WTC11 (cell line): ENCODE results near the gene PTGR2. TPM values are rescaled to one million over a fixed set of nuclear protein-coding genes. Genes with fewer than 3 reads are reported as not detected.

Source experiments
- ATAC-seq: fragments of 200-7000 bp; cut with Tn5 transposase; 2 replicates; pipeline ENCODE4 v1.10.0; 2021; ENCODE audit warnings: mild to moderate bottlenecking, moderate library complexity
- Bru-seq: library from RNA; stranded (reverse); fragments of 400-500 nt; gene quantifications from one replicate; lab custom pipeline; 2021; lab: Mats Ljungman, UMichigan
- CTCF ChIA-PET: fragments of 300-600 bp; sonication (Branson Sonifier 250); formaldehyde crosslinking; loops from one replicate; lab custom pipeline; 2021; ENCODE audit warnings: antibody characterized with exemption; lab: Charles Lee
- POLR2A ChIA-PET: fragments of 350-600 bp; sonication (Branson Sonifier 250); formaldehyde crosslinking; loops from one replicate; lab custom pipeline; 2021; ENCODE audit warnings: antibody characterized with exemption; lab: Charles Lee
- DNase-seq: peaks from one replicate; pipeline ENCODE4 v3.0.0; 2021; ENCODE audit warnings: low spot score
- H3K27ac Mint-ChIP-seq: 2 replicates; pipeline ENCODE4 v1.8.0; 2021; ENCODE audit warnings: mixed read lengths
- H3K27me3 Mint-ChIP-seq: 2 replicates; pipeline ENCODE4 v1.8.0; 2021; ENCODE audit warnings: low read depth, mild to moderate bottlenecking, moderate library complexity, mixed read lengths
- H3K36me3 Mint-ChIP-seq: 2 replicates; pipeline ENCODE4 v1.8.0; 2021; ENCODE audit warnings: mixed read lengths
- H3K4me1 Mint-ChIP-seq: 2 replicates; pipeline ENCODE4 v1.8.0; 2022; ENCODE audit warnings: mixed read lengths
- H3K4me3 Mint-ChIP-seq: 2 replicates; pipeline ENCODE4 v1.8.0; 2021; ENCODE audit warnings: mild to moderate bottlenecking, moderate library complexity, mixed read lengths
- H3K9me3 Mint-ChIP-seq: 2 replicates; pipeline ENCODE4 v1.8.0; 2021; ENCODE audit warnings: mixed read lengths
- CREM ChIP-seq: sonication (generic); formaldehyde crosslinking; IDR thresholded peaks from 2 replicates; pipeline ENCODE4 v1.8.1; 2022; ENCODE audit warnings: mild to moderate bottlenecking, missing genetic modification reagents, moderate library complexity
- EMX1 ChIP-seq: fragments of 250-450 bp; sonication (Bioruptor Pico); IDR thresholded peaks from 2 replicates; pipeline ENCODE4 v1.8.0; 2021; ENCODE audit warnings: mild to moderate bottlenecking
- ETV6 ChIP-seq: sonication (generic); formaldehyde crosslinking; IDR thresholded peaks from 2 replicates; pipeline ENCODE4 v1.8.1; 2022; ENCODE audit warnings: mild to moderate bottlenecking, missing genetic modification reagents
- FOXP1 ChIP-seq: sonication (generic); formaldehyde crosslinking; IDR thresholded peaks from 2 replicates; pipeline ENCODE4 v1.8.0; 2022; ENCODE audit warnings: missing genetic modification reagents, mild to moderate bottlenecking, moderate library complexity, borderline replicate concordance
- GABPB1 ChIP-seq: sonication (generic); formaldehyde crosslinking; IDR thresholded peaks from 2 replicates; pipeline ENCODE4 v1.8.1; 2023; ENCODE audit warnings: mild to moderate bottlenecking, missing genetic modification reagents
- SP1 ChIP-seq: sonication (generic); formaldehyde crosslinking; conservative IDR thresholded peaks from 2 replicates; pipeline ENCODE4 v1.8.1; 2022; ENCODE audit warnings: missing genetic modification reagents
- TEAD4 ChIP-seq: sonication (generic); formaldehyde crosslinking; IDR thresholded peaks from 2 replicates; pipeline ENCODE4 v1.8.0; 2022; ENCODE audit warnings: mild to moderate bottlenecking, missing genetic modification reagents
- TP53 ChIP-seq: sonication (generic); formaldehyde crosslinking; IDR thresholded peaks from 2 replicates; pipeline ENCODE4 v1.8.1; 2023; ENCODE audit warnings: mild to moderate bottlenecking, missing genetic modification reagents
- ZNF121 ChIP-seq: sonication (generic); formaldehyde crosslinking; IDR thresholded peaks from 2 replicates; pipeline ENCODE4 v1.8.0; 2023; ENCODE audit warnings: missing genetic modification reagents
- ZNF232 ChIP-seq: sonication (generic); formaldehyde crosslinking; IDR thresholded peaks from 2 replicates; pipeline ENCODE4 v1.8.0; 2022; ENCODE audit warnings: mild to moderate bottlenecking, missing genetic modification reagents
- ZNF396 ChIP-seq: fragments of 250-450 bp; sonication (Bioruptor Pico); IDR thresholded peaks from 2 replicates; pipeline ENCODE4 v1.8.0; 2021; ENCODE audit warnings: mild to moderate bottlenecking, moderate library complexity, borderline replicate concordance
- long read RNA-seq, 3 experiments: library from RNA in 1 of 3; library from capped mRNA in 1 of 3; library from polyadenylated mRNA in 1 of 3; unstranded in 2 of 3; stranded (forward) in 1 of 3; transcript quantifications; one replicate each; pipeline ENCODE4 v2.0.0, GENCODE V29; 2021
- total RNA-seq: library from RNA; stranded (reverse); gene quantifications from 3 replicates; pipeline ENCODE4 v1.2.3, GENCODE V29; 2021
- TF ChIP-seq, protein P1 (sequence below): sonication (generic); formaldehyde crosslinking; IDR thresholded peaks from 2 replicates; pipeline ENCODE4 v1.8.0; 2022; ENCODE audit warnings: mild to moderate bottlenecking, missing genetic modification reagents
- TF ChIP-seq, protein P2 (sequence below): sonication (generic); formaldehyde crosslinking; IDR thresholded peaks from 2 replicates; pipeline ENCODE4 v1.8.0; 2022; ENCODE audit warnings: mild to moderate bottlenecking, missing genetic modification reagents
- TF ChIP-seq, protein P3 (sequence below): sonication (generic); formaldehyde crosslinking; IDR thresholded peaks from 2 replicates; pipeline ENCODE4 v1.8.1; 2023; ENCODE audit warnings: mild to moderate bottlenecking, missing genetic modification reagents, borderline replicate concordance
- TF ChIP-seq, protein P4 (sequence below): fragments of 250-450 bp; sonication (Bioruptor Pico); conservative IDR thresholded peaks from 2 replicates; pipeline ENCODE4 v1.9.0; 2021; ENCODE audit warnings: mild to moderate bottlenecking
- TF ChIP-seq, protein P5 (sequence below): sonication (generic); formaldehyde crosslinking; IDR thresholded peaks from 2 replicates; pipeline ENCODE4 v1.8.0; 2023; ENCODE audit warnings: mild to moderate bottlenecking, missing genetic modification reagents
- TF ChIP-seq, protein P6 (sequence below): sonication (generic); formaldehyde crosslinking; IDR thresholded peaks from 2 replicates; pipeline ENCODE4 v1.8.1; 2023; ENCODE audit warnings: mild to moderate bottlenecking, moderate library complexity, missing genetic modification reagents
- TF ChIP-seq, protein P7 (sequence below): fragments of 200-600 bp; IDR thresholded peaks from 2 replicates; pipeline ENCODE4 v1.8.0; 2022; ENCODE audit warnings: antibody characterized with exemption

The PTGR2 gene
- total RNA-seq = 20.7 to 23.6 TPM (median 22.1 TPM) in 3 replicates
- percentile 90 among the genes with signal in this experiment for Bru-seq, nascent RNA
- long read RNA-seq, experiment 1, transcript PTGR2-204 (10 exons, 2,543 nt) = minor isoform, 12 of 99 reads
- long read RNA-seq, experiment 1, transcript PTGR2-201 (10 exons, 2,559 nt) = minor isoform, 8 of 99 reads
- long read RNA-seq, experiment 1, transcript PTGR2-205 (10 exons, 3,851 nt) = major isoform, 46 of 99 reads
- long read RNA-seq, experiment 1, partial matches to known transcripts = 9 of 99 reads
- long read RNA-seq, experiment 1, other reads (novel, unspliced or antisense) = 24 of 99 reads
- long read RNA-seq, experiment 2, transcript PTGR2-205 (10 exons, 3,851 nt) = major isoform, 15 of 41 reads
- long read RNA-seq, experiment 2, partial matches to known transcripts = 12 of 41 reads
- long read RNA-seq, experiment 2, other reads (novel, unspliced or antisense) = 10 of 41 reads
- long read RNA-seq, experiment 3, transcript PTGR2-204 (10 exons, 2,543 nt) = minor isoform, 7 of 106 reads
- long read RNA-seq, experiment 3, transcript PTGR2-201 (10 exons, 2,559 nt) = minor isoform, 6 of 106 reads
- long read RNA-seq, experiment 3, transcript PTGR2-205 (10 exons, 3,851 nt) = major isoform, 60 of 106 reads
- long read RNA-seq, experiment 3, partial matches to known transcripts = 2 of 106 reads
- long read RNA-seq, experiment 3, other reads (novel, unspliced or antisense) = 31 of 106 reads

DNA sequence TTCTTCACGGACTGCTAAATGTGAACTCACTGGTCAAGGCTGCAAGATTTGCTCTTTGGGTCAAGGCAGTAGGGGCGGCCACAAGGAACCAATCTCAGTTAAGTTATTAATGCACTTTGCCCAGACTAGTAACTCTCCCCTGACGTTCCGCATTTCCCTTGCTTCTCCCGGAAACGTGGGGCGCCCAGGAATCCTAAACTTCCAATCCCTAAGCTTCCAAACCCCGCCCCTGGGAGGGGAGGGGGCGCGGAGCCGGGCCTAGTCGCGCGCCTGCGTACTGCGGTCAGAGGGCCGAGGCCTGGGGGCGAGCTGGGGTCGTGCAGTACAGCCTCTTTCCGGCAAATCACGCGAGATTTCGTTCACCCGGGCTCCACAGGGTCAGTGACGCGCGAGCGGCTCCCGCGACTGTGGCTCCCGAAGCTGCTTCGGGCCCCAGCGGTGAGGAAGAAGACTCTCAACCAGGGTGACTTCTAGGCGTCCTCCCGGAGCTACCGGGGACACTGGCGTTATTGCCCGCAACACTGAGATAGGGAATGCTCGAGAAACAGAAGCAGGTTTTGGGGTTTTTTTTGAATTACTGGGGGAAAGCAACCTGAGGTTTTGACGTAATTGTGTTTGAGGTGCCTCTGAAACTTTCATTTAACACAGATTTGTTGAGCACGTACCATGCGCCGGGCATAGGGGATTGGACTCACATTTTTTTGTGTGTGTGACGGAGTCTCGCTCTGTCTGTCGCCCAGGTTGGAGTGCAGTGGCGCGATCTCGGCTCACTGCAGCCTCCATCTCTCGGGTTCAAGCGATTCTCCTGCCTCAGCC is at the start of gene PTGR2:
Gene PTGR2 (plus strand): TSS at position 265 of the 816 bp plus-strand sequence. CDS start 7,032 bp downstream, outside the sequence.
- H3K27me3 Mint-ChIP-seq = no peaks in the 10 kb centered on the region
- DNase-seq (peak; percentile 98), ATAC-seq (peak; percentile 97)
- POLR2A ChIA-PET = interaction anchor here (0.5 to 2.5 kb wide), 14 partner anchors 10 to 282 kb away, joined by 3 to 10 read pairs (median 3); partner anchors contain the start of gene ZNF410
- peak within 1 kb of the TSS; percentile 98 for H3K4me3 Mint-ChIP-seq
- H3K9me3 Mint-ChIP-seq = no peaks in the 10 kb centered on the region; the same call in 1 of the 2 replicates
- H3K4me1 Mint-ChIP-seq = peaks cover 22% of the 10 kb centered on the region
- CTCF ChIA-PET = interaction anchor here (0.6 to 1.8 kb wide), 16 partner anchors 9 to 616 kb away, joined by 3 to 15 read pairs (median 4); partner anchors contain the start of genes COQ6, FAM161B and ZNF410
- no peaks in the 10 kb centered on the region for H3K36me3 Mint-ChIP-seq
- H3K27ac Mint-ChIP-seq = peak within 1 kb of the TSS; percentile 100
- peak; percentile 41; the same call in 1 of the 2 replicates for TF ChIP-seq FOXP1 (CRISPR knock-in tag)
- TF ChIP-seq EMX1 = no peak
- TF ChIP-seq SP1 (CRISPR knock-in tag) = peak; percentile 68
- 0 out of 2 replicates have a peak, but pooled peaks have one; percentile 18 for TF ChIP-seq CREM (CRISPR knock-in tag)
- TF ChIP-seq GABPB1 (CRISPR knock-in tag) = no peak
- TF ChIP-seq, protein P1, sequence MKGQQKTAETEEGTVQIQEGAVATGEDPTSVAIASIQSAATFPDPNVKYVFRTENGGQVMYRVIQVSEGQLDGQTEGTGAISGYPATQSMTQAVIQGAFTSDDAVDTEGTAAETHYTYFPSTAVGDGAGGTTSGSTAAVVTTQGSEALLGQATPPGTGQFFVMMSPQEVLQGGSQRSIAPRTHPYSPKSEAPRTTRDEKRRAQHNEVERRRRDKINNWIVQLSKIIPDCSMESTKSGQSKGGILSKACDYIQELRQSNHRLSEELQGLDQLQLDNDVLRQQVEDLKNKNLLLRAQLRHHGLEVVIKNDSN (CRISPR knock-in tag) = peak; percentile 41; the same call in 1 of the 2 replicates
- no peak for TF ChIP-seq TP53 (CRISPR knock-in tag)
- TF ChIP-seq, protein P2, sequence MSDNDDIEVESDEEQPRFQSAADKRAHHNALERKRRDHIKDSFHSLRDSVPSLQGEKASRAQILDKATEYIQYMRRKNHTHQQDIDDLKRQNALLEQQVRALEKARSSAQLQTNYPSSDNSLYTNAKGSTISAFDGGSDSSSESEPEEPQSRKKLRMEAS (CRISPR knock-in tag) = 0 out of 2 replicates have a peak, but pooled peaks have one; percentile 22
- TF ChIP-seq ZNF396 (CRISPR knock-in tag) = no peak
- TF ChIP-seq, protein P3, sequence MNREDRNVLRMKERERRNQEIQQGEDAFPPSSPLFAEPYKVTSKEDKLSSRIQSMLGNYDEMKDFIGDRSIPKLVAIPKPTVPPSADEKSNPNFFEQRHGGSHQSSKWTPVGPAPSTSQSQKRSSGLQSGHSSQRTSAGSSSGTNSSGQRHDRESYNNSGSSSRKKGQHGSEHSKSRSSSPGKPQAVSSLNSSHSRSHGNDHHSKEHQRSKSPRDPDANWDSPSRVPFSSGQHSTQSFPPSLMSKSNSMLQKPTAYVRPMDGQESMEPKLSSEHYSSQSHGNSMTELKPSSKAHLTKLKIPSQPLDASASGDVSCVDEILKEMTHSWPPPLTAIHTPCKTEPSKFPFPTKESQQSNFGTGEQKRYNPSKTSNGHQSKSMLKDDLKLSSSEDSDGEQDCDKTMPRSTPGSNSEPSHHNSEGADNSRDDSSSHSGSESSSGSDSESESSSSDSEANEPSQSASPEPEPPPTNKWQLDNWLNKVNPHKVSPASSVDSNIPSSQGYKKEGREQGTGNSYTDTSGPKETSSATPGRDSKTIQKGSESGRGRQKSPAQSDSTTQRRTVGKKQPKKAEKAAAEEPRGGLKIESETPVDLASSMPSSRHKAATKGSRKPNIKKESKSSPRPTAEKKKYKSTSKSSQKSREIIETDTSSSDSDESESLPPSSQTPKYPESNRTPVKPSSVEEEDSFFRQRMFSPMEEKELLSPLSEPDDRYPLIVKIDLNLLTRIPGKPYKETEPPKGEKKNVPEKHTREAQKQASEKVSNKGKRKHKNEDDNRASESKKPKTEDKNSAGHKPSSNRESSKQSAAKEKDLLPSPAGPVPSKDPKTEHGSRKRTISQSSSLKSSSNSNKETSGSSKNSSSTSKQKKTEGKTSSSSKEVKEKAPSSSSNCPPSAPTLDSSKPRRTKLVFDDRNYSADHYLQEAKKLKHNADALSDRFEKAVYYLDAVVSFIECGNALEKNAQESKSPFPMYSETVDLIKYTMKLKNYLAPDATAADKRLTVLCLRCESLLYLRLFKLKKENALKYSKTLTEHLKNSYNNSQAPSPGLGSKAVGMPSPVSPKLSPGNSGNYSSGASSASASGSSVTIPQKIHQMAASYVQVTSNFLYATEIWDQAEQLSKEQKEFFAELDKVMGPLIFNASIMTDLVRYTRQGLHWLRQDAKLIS (CRISPR knock-in tag) = 0 out of 2 replicates have a peak, but pooled peaks have one; percentile 46
- TF ChIP-seq, protein P4, sequence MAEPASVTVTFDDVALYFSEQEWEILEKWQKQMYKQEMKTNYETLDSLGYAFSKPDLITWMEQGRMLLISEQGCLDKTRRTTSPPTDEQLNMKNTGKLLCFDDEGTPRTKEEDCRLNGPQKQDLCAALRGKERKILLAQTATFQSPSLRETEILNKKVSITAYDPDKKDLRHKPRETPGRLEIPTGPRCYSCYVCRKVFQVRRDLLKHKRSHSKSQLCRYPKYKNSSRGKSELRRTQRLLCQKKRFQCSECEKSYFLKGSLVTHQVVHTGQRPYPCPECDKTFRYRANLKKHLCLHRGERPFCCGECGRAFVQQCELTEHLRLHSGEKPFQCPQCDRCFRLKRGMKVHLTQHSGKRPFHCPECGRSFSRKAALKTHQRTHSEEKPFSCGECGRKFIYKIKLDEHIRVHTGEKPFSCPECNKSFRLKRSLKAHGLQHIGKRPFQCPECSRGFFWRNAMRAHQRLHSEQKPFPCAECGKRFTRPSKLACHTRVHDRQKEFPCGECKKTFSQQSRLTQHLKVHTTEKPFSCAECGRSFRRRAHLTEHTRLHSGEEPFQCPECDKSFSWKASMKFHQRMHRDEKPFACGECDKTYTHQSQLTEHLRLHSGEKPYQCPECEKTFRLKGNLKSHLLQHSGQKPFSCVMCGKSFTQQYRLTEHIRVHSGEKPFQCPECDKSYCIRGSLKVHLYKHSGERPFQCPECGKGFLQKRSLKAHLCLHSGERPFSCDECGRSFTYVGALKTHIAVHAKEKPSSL (CRISPR knock-in tag) = no peak
- TF ChIP-seq, protein P5, sequence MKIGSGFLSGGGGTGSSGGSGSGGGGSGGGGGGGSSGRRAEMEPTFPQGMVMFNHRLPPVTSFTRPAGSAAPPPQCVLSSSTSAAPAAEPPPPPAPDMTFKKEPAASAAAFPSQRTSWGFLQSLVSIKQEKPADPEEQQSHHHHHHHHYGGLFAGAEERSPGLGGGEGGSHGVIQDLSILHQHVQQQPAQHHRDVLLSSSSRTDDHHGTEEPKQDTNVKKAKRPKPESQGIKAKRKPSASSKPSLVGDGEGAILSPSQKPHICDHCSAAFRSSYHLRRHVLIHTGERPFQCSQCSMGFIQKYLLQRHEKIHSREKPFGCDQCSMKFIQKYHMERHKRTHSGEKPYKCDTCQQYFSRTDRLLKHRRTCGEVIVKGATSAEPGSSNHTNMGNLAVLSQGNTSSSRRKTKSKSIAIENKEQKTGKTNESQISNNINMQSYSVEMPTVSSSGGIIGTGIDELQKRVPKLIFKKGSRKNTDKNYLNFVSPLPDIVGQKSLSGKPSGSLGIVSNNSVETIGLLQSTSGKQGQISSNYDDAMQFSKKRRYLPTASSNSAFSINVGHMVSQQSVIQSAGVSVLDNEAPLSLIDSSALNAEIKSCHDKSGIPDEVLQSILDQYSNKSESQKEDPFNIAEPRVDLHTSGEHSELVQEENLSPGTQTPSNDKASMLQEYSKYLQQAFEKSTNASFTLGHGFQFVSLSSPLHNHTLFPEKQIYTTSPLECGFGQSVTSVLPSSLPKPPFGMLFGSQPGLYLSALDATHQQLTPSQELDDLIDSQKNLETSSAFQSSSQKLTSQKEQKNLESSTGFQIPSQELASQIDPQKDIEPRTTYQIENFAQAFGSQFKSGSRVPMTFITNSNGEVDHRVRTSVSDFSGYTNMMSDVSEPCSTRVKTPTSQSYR (CRISPR knock-in tag) = 0 out of 2 replicates have a peak, but pooled peaks have one; percentile 26
- TF ChIP-seq, protein P6, sequence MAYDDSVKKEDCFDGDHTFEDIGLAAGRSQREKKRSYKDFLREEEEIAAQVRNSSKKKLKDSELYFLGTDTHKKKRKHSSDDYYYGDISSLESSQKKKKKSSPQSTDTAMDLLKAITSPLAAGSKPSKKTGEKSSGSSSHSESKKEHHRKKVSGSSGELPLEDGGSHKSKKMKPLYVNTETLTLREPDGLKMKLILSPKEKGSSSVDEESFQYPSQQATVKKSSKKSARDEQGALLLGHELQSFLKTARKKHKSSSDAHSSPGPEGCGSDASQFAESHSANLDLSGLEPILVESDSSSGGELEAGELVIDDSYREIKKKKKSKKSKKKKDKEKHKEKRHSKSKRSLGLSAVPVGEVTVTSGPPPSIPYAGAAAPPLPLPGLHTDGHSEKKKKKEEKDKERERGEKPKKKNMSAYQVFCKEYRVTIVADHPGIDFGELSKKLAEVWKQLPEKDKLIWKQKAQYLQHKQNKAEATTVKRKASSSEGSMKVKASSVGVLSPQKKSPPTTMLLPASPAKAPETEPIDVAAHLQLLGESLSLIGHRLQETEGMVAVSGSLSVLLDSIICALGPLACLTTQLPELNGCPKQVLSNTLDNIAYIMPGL (CRISPR knock-in tag) = 0 out of 2 replicates have a peak, but pooled peaks have one; percentile 45
- 0 out of 2 replicates have a peak, but pooled peaks have one; percentile 47 for TF ChIP-seq TEAD4 (CRISPR knock-in tag)
- peak; percentile 81; the same call in 1 of the 2 replicates for TF ChIP-seq ZNF232 (CRISPR knock-in tag)
- peak; percentile 78 for TF ChIP-seq ETV6
- TF ChIP-seq, protein P7, sequence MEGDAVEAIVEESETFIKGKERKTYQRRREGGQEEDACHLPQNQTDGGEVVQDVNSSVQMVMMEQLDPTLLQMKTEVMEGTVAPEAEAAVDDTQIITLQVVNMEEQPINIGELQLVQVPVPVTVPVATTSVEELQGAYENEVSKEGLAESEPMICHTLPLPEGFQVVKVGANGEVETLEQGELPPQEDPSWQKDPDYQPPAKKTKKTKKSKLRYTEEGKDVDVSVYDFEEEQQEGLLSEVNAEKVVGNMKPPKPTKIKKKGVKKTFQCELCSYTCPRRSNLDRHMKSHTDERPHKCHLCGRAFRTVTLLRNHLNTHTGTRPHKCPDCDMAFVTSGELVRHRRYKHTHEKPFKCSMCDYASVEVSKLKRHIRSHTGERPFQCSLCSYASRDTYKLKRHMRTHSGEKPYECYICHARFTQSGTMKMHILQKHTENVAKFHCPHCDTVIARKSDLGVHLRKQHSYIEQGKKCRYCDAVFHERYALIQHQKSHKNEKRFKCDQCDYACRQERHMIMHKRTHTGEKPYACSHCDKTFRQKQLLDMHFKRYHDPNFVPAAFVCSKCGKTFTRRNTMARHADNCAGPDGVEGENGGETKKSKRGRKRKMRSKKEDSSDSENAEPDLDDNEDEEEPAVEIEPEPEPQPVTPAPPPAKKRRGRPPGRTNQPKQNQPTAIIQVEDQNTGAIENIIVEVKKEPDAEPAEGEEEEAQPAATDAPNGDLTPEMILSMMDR = no peak
- peak; percentile 95 for TF ChIP-seq ZNF121 (CRISPR knock-in tag)
